Activated T-cell treated with anti-CD3 and anti-CD28 coated beads for 1 hour (primary cell): ENCODE data around the gene SCN2A.

Experiments used
- DNase-seq: peaks from one replicate; pipeline ENCODE4 v3.0.0-alpha.2; 2020; ENCODE audit warnings: low read depth

SCN2A gene

DNA sequence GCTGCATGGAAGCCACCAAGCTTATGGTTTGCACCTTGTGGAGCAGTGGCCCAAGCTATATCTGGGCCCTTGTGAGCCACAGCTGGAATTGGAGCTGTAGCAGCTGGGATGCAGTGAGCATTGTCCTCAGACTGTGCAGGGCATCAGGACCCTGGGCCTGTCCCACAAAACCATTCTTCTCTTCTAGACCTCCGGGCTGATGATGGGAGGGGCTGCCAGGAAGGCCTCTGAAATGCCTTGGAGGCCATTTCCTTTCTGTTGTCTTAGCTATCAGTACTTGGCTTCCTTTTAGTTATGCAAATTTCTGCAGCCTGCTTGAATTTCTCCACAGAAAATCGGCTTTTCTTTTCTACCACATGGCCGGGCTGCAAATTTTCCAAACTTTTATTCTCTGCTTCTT, 183.9 kb downstream of the SCN2A start:
- DNase-seq: no peak

DNA sequence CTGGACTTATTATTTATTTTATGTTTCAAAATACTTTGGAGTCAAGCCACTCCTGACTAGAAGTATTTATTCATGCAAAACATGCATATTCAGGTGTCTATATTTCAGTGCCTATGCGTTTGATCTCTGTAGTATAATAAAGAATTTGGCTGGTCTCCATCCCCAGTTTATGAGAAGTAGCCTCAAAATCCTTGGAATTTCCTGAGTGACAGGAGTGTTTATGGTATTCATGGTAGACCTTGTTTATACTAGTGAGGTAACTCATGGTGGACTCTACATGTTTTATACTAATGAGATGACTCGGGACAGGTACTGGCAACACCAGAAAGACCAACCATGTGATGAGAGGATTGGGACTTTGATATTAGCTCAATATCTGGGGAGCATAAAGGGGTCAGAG, 186.3 kb downstream of the SCN2A start:
- DNase-seq: no peak

- no peak for DNase-seq
Measured at GRCh38 chr2:165427686-165428085, 188.5 kb downstream of the SCN2A start.

- no peak for DNase-seq
Measured at GRCh38 chr2:165428926-165429325, 189.7 kb downstream of the SCN2A start.

DNA sequence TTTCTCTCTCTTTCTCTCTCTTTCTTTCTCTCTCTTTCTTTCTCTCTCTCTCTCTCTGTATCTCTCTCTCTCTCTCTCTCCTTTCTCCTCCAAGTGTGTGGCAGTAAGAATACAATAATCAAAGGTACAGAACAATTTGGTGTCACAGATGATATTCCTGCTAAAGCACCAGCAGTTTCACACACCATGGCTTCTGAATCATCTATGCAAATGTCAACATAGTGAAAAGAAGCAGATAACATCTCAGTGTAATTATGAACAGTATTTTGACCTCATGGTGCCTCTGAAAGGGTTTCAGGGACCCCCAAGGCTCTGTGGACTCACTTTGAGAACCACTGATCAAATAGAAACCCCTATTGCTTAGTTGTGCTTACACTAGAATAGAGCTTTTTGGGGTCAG, 191.8 kb downstream of the SCN2A start:
- DNase-seq: no peak

DNA sequence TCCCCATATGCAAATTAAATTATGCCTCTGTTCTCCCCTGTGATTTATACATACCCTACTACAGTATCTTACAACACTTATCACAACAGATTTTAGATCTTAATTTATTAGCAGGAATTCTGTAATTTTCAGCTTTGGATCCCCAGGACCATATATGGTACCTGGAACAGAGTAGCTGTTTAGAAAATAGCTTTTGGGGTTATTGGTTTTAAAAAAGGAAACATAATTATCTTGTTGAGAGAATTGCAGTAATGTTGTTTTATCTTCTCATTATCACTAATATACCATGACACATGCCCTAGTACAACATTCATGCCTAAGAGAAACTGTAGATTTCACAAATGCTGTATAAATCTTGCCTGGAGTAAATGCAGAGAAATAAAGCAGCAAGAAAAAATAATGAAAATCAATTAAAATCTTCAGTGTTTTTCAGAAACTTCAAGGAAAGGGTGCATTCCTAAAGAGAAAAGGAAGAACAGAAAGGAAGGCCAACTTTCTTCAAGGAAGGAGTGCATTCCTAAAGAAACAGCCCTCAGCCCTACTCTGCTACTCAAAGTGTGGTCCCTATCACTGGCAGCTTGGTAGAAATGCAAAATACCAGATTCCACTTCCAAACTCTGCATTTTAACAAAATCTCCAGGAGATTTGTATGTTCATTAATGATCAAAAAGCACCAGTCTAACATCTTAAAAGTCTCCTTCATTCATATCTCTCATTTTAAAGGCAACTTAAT, 193.2 kb downstream of the SCN2A start:
- DNase-seq: no peak

DNA sequence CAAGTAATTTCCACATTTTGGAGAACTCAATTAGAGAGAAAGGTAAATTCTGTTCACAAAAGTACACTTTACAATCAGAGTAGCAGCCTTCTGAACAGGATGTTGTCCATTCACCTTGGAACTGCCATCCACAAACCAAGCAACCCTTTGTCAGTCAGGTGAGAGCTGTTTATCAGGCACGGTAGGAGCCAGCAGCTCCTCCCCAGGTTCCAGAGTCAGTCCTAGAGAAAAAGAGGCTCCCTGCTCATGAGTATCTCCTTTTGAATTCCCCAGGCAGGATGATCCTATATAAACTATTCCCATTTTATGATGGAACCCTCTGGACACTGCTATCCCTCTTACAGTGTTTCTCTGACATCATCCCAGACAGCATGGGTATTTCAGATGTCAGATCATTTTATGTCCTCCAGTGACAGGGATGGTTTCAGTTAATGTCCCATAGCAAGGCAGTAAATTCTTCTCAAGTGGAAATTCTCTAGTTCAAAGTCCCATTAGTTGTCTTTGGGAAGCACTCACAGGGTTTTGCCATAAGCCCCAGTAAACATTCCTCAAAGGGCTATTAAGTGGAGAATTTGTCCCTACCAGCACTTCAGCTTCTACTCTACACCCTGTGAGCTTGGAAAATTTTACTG, 195.8 kb downstream of the SCN2A start:
- DNase-seq: no peak

DNA sequence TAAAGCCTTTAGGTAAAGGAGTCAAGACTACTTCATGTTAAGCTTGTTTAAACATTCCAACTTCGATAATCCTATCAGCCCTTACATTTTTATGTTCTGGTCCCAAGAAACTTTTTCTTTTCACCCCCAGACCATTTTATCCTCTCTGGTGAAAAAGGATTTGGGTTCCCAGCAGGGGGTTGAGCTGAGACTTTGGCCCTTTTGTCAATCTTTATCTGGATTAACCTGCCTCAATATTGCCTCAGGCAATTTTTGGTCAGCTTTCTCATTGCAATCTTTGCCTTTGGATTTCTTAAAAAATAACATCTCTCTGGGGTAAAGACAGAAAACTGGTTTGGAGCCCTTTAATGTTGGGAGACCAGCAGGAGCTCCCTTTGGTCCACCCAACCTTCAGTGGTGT, 196.4 kb downstream of the SCN2A start:
- no peak for DNase-seq

DNA sequence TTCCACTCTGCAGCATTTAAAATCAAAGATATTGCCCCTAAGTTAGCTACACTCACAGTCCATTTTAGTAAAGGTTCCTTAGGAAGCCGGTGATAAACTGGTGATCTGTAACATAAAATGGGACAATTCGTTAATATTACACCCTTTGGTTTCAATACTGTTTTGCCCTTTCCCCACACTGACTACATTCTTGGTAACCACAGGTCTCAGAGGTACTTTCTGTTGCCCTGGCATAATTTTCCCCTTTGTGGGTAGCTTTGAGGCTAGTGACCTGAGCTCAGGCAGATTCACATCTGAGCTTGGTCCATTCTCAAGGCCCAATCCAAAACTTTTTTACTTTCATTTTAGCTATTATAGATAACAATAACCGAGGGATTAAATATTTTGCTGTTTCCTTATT, 197.3 kb downstream of the SCN2A start:
- no peak for DNase-seq

DNA sequence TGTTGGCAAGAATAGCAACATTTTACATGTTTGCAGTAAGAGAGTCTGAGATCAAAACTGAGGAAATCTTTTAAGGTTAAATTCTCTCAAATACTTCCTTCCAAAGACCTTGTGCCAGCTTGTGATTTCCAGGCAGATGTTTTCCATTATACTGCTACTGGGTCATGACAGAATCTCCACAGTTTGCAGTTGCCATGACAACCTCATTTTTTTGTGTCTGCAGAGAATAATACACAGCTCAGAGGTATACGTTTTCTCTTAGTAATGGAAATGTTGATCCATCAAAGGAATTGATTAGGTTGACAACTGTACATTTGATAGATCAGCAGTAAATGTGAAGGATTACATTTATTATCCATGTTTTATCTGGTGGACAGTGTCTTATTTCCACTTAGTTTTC, 201.2 kb downstream of the SCN2A start:
- no peak for DNase-seq
